Fibroblast of upper back skin (primary cell): ENCODE measurements around the gene RPLP2.

ENCODE experiments used
- DNase-seq: peaks from one replicate; pipeline ENCODE4 v3.0.0-alpha.2; 2013

RPLP2 gene

DNA sequence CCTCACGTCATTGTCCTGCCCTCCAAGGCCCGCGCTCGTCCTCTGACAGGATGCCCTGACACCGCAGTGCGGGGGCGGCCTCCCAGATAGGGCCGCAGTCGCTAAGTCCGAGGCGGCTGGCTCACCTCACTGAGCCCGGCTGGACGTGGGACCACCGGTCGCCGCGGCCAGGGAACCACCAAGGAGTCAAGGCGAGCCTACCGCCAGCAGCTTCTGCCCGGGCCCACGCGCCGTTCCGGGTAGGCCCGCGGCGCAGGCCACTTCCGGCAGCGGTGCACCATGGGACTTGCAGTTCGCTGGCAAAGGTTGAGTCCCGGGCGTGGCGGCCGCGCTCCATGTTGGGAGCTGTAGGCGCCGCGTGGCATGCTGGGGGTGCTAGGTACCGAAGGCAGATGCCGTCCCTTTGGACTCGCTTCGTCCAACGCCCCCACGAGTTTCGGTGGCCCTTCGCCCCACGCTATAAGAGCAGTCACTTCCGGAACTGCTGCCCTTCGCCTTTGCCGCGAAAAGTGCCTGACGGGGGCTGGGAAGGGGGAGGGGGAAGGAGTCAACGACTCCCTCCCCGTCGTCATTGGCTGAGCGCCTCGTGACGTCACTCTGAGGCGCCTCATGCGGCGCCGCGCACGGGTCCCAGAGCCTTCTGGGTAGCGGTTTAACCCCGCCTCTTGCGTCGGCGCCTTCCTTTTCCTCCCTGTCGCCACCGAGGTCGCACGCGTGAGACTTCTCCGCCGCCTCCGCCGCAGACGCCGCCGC lies at the start of gene RPLP2:
Gene RPLP2, plus strand, starts transcription at position 681 of the 753 bp plus-strand sequence. CDS start 268 bp downstream, outside the sequence.
- peak; percentile 96 for DNase-seq

DNA sequence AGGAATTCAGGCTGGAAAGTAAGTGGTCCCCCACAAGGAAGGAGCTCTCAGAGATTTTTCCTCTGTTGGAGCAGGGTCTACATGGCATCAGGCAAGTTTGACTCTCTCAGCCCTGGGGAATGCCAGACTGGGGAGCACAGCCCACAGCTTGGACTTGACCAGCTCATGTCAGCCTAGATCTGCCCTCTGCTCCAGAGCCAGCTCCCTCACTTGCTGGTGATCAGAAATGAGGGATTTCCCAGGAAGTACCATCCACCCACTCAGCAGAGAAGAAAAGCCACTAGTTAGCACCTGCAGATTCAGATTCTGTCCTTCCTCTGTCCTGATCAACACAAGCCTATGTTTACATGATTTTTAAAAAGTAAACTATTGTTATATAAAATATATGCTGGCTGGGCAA lies 49.5 kb upstream of the RPLP2 start:
- DNase-seq: no peak

DNA sequence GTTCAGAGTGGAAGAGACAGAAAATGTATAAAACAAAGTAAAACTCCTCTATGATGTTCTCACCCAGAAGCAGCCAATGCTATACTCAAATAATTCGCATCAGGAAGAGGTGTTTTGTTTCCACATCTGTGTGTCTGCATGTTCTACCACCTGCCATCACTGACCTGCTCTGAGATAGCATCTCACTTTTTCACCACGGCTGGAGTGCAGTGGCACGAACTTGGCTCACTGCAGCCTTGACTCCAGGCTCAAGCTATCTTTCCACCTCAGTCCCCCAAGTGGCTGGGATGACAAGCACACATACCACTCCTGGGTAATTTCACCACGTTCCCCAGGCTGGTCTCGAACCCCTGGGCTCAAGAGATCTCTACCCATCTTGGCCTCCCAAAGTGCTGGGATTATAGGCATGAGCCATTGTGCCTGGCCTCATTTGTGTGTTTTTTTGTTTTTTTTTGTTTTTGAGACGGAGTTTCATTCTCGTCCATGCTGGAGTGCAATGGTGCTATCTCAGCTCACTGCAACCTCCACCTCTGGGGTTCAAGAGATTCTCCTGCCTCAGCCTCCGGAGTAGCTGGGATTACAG lies 48.1 kb upstream of the RPLP2 start:
- no peak for DNase-seq

DNA sequence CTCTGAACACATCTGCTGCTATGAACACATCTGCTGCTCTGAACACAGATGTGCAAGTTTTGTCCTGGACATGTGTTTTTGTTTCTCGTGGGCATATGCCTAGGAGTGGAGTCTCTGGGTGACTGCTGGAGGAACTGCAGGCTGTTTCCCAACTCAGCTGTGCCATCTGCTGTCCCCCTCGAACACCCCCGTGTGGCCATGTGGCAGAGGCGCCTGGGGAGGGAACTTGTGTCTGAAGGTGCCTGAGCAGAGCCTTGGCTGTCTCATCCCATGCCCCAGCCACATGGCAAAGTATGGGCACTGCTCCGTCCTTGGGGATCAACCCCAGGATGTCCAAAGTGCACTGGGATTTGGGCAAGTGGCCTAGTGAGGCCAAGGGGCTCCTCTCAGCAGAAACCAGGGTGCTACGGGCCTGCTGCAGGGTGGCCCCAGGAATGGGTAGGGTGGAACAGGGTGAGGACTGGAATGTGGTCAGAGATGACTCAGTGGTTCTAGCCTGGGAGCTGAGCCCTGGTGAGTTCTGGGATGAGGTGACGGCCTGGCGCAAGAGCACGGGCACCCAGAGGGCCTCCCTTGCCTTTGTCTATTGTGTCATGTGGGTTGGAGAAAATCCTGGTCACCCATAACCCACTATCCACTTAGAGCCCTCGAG lies 47.2 kb upstream of the RPLP2 start:
- DNase-seq: peak; percentile 49

DNA sequence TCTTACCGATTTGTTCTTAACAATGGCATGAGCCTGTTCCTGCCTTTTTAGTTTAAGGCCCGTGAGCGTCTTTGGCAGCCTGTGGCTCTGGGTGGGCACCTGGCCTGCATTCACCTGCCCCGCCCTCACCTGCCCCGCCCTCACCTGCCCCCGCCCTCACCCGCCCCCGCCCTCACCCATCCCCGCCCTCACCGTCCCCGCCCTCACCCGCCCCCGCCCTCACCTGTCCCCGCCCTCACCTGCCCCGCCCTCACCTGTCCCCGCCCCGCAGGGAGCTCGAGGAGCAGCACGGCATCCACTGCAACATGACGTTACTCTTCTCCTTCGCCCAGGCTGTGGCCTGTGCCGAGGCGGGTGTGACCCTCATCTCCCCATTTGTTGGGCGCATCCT lies 46.7 kb upstream of the RPLP2 start:
- no peak for DNase-seq

DNA sequence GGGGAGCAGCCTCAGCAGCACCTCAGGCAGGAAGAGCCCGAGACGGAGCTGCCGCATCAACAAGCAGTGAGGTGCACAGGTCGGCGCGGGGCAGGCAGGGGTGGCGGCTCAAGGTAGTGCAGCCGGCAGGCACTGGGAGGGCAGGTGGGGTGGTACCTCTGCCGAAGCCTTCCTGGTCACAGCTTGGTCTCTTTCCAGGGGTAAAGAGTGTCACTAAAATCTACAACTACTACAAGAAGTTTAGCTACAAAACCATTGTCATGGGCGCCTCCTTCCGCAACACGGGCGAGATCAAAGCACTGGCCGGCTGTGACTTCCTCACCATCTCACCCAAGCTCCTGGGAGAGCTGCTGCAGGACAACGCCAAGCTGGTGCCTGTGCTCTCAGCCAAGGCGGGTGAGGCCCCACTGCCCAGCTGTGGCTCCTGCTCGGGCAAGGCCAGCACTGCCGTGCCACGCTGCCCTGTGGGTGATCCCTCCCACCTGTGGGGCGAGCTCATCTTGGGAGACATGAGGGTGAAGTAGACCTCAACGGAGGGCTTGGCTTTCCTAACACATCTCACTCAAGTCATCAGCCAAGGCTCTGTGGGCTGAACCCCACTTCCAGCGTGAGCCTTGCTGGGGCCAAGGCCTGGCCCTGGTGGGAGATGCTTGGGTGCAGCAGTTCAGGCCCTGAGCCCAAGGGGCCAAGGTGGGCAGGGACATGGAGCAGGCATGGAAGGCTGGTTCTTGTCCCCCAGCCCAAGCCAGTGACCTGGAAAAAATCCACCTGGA lies 46.0 kb upstream of the RPLP2 start:
- DNase-seq: no peak

DNA sequence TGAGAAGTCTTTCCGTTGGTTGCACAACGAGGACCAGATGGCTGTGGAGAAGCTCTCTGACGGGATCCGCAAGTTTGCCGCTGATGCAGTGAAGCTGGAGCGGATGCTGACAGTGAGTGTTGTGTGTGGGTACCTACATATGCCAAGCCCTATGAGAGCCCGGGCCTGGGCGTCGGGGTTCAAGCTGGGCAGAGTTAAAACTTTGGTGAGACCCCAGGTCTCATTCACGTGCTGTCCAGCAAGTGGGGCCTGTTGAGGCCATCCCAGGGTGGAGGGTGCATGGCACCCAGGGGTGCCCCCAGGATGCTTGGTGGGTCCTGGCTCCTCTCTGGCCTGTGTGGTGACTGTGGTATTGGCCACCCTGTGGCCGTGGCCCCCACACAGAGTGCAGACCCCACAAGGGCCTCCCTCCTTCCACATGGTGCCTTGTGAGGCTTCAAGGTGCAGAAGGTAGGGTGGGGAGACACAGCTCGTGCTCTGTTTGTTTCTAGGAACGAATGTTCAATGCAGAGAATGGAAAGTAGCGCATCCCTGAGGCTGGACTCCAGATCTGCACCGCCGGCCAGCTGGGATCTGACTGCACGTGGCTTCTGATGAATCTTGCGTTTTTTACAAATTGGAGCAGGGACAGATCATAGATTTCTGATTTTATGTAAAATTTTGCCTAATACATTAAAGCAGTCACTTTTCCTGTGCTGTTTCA lies 45.3 kb upstream of the RPLP2 start:
- DNase-seq: no peak

DNA sequence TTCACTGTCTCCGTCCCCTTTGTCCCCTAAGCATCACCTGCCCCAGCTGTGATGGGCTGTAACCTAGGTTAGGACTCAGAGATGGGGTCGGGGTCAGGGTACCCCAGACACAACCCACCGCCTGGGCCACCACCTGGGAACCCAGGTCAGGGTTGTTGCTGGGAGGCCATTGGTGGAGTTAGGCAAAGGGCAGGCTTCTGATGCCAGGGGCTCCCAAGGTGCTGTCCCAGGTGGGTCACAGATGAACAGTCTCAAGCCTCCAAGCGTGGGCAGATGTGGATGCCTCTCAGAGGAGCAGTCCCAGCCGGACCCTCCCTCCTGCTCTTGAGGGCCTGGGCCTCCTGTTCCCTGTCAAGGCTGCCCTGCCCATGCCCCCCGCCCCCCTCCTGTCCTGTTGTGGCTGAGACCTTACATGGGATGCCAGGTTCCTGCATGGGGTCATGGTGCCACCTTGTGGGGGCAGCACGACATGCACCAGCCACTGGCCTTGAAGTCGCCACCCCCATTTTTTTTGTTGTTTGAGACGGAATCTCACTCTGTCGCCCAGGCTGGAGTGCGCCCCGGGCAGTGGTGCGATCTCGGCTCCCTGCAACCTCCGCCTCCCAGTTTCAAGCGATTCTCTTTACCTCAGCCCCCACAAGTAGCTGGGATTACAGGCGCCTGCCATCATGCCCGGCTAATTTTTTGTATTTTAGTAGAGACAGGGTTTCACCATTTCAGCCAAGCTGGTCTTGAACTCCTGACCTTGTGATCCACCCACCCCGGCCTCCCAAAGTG lies 44.6 kb upstream of the RPLP2 start:
- peak; percentile 37 for DNase-seq

DNA sequence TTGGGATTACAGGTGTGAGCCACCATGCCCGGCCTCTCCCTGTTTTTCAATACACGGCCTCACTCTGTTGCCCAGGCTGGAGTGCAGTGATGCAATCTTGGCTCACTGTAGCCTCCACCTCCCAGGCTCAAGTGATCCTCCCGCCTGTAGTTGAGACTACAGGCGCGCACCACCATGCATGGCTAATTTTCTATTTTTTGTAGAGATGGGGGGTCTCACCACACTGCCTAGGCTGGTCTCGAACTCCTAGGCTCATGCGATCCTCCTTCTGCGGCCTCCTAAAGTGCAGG lies 44.0 kb upstream of the RPLP2 start:
- DNase-seq: no peak

DNA sequence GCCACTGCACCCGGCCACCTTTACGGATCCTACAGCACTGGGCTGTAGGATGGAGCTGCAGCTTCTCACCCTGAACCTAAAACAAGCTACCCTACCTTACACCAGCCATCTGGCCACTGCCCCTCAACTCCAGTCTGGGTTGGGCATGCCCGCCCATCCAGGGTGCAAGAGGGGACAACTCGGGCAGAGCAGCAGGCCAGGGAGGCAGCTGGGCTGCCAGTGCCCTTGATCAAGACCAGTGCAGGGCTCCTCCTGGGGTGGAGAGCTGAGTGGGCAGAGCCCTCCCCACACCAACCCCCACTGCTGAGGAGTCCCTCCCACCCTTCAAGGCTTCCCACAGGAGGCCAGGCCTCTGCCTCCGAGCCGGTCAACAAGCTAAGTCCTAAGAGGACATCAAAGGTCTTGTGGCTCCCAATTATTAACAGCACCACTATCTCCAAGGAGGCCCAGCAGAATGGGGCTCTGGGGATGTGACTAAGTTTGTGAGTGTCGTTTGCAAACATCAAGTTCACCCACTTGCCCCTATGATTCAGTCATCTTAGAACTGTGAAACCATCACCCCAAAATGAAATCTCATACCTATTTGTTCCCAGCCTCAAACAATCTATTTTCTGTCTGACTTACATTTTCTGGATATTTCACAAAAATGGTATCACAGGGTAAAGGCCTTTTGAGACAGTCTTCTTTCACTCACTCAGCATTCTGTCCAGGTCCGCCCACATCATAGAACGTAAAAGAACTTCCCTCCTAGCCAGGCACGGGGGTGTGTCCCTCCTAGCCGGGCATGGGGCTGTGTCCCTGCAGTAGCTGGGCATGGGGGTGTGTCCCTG lies 43.4 kb upstream of the RPLP2 start:
- DNase-seq: no peak

DNA sequence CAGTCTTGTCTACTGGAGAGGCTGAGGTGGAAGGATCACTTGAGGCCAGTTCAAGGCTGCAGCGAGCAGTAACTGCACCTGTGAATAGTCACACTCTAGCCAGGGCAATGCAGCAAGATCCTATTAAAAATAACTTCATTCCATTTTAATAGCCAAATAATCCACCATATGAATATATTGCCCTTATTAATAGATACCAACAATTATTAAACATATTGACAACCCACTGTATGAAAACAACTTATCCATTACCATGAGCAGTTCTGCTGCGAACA lies 42.9 kb upstream of the RPLP2 start:
- DNase-seq: no peak

DNA sequence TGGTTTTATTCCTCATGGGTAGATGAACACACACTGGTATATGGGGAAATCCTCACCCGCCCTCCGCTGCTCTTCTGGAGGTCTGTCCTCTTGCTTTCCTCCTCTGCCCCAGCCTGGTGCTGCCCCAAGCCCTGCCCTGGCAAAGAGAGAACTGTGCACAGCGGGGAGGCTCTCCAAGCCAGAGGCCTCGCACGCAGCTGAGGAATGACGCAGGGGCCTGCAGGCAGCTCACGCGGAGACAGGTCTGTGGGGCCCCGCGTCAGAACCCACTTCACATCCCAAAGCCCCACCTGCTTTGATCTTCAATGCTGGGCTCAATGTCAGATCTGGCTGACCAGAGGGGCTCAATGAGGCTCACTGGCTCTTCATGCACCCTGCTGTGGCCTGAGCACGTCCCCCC lies 42.5 kb upstream of the RPLP2 start:
- DNase-seq: no peak

DNA sequence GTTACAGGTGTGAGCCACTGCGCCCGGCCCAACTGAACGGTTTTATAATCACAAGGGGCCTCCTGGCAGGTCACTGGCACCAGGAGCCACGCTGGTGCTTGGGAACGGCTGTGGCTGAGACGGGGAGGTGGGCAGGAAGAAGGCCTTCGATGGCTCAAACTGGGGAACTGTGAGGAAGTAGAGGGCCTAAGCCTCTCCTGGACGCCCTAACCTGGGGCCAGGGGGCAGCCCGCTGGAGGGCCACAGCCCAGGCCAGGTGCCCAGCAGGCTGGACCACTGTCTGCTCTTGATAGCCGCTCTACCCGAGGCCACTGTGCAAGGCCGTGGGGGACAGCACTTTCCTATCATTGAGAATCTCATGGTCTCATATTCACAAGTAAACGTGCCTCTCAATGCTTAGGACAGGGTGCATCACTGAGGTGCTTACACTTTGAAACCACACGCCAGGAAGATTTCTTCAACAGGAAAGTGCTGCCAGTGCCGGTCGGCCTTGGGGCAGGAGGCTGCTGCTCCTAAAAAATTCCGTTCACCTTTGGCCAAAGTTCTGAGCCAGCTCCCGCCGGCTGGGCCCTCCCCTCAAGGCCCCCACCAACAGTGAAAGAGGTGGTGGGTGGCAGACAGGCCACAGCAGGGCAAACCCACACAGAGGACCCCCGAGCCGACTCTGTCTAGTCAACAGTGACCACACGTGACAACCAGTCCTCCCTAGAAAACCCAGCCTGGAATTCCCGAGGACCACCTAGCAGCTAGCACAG lies 39.7 kb upstream of the RPLP2 start:
- DNase-seq: no peak

DNA sequence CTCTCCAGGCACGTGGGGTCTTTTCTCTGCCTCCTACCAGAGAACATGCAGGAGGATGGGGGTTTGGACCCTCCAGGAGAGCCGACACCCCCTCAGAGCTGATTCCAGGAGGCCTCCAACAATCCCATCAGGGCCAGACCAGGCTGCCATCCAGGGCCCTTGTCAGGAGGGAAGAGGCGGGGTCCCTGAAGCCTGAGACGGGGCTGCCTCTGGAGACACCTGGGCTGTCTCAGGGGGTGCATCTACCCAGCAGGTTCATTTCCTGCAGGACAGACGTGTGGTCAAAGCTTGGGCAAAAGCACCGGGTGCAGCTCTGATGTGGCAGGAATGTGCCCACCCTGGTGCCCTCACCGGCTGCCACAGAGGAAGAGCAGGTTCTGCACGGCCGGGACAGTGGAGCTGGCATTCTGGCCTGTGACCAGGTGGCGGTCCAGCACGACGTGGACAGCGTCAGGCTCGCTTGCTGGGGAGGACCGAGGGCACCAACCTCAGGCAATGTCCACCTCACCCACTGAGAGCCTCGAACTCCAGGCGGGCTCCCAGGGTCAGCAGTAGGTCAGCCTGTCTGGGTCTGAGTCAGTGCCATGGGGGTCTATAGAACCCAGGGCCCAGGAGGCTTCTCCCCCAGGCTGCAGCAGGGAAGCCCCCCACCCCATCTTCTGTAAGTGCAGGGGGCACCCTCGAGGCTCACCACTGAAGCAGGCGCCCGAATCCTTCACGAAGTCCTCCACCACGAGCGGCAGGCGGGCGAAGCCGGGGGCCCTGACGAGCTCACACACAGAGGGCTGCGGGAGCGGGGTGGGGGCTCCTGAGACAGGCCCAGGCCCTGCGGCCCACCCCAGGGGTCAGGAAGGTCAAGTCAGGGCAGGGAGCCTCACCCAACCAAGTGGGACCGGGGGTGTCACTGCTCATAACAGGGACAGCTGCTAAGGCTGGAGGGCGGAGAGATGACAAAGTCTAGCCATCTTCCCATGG lies 38.8 kb upstream of the RPLP2 start:
- DNase-seq: no peak

DNA sequence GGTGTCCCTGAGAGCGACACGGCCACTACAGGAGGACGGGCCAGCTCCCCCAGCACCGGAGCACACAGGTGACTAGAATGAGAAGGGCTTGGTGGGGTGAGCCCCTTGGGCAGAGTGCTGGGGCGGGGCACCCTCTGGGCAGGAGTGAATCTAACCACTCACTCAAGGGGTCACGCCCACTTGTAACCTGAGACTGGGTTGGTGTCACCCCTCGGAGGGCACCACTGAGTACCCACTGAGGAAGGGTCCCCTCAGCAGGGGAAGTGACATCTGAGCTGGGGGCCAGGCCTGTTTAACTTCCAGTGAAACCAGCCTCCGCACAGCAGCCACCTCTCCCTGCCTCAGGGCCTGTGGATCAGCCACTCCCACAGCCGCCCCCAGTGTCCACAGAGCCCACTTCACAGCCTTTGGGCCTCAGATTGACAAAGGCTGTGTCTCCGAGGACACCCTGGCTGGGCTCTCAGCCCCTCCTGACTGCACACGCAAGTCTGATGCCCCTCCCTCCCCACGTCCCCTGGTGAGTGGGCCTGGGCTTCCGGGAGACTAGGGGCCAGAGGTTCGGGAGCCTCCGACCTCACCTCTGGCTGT lies 38.1 kb upstream of the RPLP2 start:
- DNase-seq: no peak

DNA sequence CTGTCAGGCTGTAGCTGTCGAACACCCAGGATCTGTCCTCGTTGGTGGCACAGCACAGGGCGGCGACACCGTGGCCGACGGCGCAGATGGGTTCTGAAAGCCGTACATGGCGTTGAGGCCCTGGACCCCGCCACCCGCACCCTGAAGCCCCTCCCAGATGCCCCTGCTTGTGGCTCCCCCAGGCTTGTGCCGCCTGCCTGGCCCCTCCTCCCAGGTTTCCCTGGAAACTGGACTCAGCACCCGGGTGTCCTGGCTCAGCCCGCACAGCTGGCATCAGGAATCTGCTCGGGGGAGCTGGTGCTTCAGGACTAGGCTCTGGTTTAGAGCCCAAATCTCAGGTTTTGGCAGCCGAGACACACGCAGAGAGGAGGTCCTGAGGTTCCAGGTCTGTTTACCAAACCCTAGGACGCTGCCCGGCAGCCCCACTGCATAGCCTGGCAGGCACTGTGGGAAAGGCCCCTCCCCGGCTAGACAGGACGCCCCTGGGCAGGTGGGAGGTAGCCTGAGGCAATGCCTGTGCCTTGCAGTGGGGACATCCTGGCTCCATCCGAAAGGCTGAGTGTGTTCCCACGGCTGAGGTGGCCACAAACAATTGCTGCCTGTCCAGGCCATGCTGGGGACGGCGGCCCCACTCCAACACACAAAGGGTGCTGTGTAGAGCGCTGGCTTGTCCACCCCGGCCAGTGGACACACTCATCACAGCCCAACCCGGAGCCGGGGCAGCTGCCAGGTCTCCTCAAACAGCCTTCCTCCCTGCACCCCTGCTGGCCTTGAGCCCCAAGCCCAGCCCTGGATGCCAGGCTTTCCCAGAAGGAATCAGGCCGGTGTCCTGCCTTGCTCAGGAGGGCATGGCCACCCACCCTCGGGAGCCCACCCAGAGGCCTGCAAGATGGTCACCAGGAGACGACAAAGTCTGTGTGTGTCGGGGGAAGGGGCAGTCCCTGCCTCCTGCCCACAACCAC lies 37.1 kb upstream of the RPLP2 start:
- DNase-seq: no peak

DNA sequence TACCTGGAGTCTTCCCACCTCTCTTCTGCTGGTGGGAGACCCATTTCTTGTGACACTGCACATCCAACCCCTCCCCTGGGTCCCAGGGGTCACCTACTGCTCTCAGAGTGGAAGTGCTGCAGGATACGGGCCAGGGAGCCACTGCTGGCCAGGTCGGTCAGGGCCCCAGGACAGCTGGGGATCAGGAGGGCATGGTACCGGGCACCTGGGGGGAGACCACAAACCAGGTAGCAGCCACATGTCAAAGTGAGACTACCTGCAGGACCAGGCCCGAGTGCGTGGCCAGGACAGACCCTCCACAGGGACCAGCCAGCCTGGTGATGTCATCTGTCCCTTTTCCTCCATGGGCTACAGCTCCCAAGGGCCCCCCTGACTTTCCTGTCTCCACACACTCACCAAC lies 36.3 kb upstream of the RPLP2 start:
- no peak for DNase-seq

DNA sequence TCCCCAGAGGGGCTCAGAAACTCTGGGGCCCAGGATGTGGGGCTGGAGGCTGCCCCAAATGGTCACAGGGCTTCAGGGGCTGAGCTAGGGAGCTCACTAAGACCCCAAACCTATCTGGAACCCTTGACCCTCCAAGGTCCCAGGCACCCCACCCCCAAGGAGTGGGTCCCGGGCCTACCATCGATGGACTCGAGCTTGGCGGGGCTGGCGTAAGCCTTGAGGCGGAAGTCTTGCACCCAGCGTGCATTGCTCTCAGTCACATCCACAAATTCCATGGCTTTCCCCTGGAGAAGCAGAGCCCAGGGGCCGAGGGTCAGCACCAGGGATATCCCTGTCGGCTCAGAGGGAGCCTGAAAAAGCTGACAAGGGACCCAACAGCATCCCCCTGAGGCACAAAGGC lies 35.9 kb upstream of the RPLP2 start:
- DNase-seq: no peak
